GM12865 (cell line): ENCODE data around the gene HOXA5.

Experiments
- DNase-seq: peaks from one replicate; pipeline ENCODE4 v3.0.0; 2010; ENCODE audit warnings: low read depth
- H3K4me3 ChIP-seq: 2 replicates; pipeline ENCODE4 v1.5.1; 2011; ENCODE audit warnings: mild to moderate bottlenecking, low read depth, low read length, control low read depth
- CTCF ChIP-seq: IDR thresholded peaks from 2 replicates; pipeline ENCODE4 v1.5.1; 2011; ENCODE audit warnings: low read length, control low read depth, low read depth, inconsistent platforms; ENCODE audit not compliant: insufficient read depth; ENCODE audit errors: missing control alignments

HOXA5 gene

GRCh38 chr7:27151341-27151930 lies 8.0 kb upstream of the HOXA5 start:
- no peak for DNase-seq
- no peak for TF ChIP-seq CTCF
- peak overlapping the region; percentile 28 for H3K4me3 ChIP-seq

GRCh38 chr7:27150568-27151340 lies 7.3 kb upstream of the HOXA5 start:
- peak overlapping the region; percentile 28 for H3K4me3 ChIP-seq
- TF ChIP-seq CTCF: peak; percentile 84
- DNase-seq: peak; percentile 73

- H3K4me3 ChIP-seq: no peak overlapping the region; the same call in 1 of the 2 replicates
- TF ChIP-seq CTCF: no peak
- DNase-seq: no peak
These were observed 6.5 kb upstream of the HOXA5 start for GRCh38 chr7:27149842-27150567.

- TF ChIP-seq CTCF: no peak
- no peak overlapping the region for H3K4me3 ChIP-seq
- DNase-seq: no peak
These were observed 5.5 kb upstream of the HOXA5 start for GRCh38 chr7:27148756-27149641.

GRCh38 chr7:27148031-27148755 lies 4.7 kb upstream of the HOXA5 start:
- no peak for DNase-seq
- TF ChIP-seq CTCF: no peak
- no peak overlapping the region for H3K4me3 ChIP-seq
